ENCODE data around the gene TTL. TPM values are rescaled to one million over a fixed set of nuclear protein-coding genes. Genes with fewer than 3 reads are reported as not detected.

Gene TTL
- total RNA-seq, 1 donor from 2014 or later, result 81.3 TPM

DNA sequence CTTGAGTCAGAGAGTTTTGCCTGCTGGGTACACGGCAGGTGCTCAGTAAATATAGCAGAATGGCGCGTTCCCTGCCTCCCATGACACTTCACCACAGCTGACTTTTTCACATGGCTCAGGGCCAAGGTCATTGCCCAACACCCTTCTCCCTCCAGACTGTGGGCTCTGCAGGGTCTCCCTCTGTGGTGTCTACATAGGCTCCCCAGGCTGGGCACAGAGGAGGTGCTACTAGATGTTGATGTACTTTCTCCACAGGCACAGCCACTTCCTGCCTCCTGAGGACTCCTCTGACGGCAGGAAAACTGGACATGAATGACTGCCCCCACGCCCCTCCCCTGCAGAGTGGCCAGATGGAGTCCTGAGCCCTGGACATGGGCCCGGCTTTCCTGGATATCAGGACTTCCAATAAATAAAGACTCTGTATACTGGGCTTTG is 106.7 kb downstream of the TTL start:
- DNase-seq (ENCODE audit: low spot score), result no peak
- no peaks in the 10 kb centered on the region for H3K9me3 Mint-ChIP-seq
- H3K27me3 ChIP-seq, result no peaks in the 10 kb centered on the region
- no peak overlapping the region for H3K4me3 ChIP-seq
- no peak overlapping the region for H3K27ac ChIP-seq
- no peak for TF ChIP-seq EZH2phosphoT487 (IDR thresholded peaks at IDR 0.05)
- no peak for TF ChIP-seq EZH2 (IDR thresholded peaks at IDR 0.05)
- H4K20me1 ChIP-seq (ENCODE audit: low read depth), result no peaks in the 10 kb centered on the region
- H3K36me3 Mint-ChIP-seq, result peaks cover 18% of the 10 kb centered on the region
- peaks cover 5% of the 10 kb centered on the region for H3K79me2 ChIP-seq (ENCODE audit: low read depth)
- H3K27ac Mint-ChIP-seq, result no peak overlapping the region
- H2AFZ ChIP-seq (replicated peaks), result no peak overlapping the region
- no peak overlapping the region for H3K4me3 Mint-ChIP-seq
- no peaks in the 10 kb centered on the region for H3K36me3 ChIP-seq
- peaks cover 20% of the 10 kb centered on the region for H3K4me1 Mint-ChIP-seq
- no peak overlapping the region for H3K4me2 ChIP-seq
- H3K9ac ChIP-seq, result no peak overlapping the region
- H3K9me3 ChIP-seq (ENCODE audit: low read depth), result no peaks in the 10 kb centered on the region
- peaks cover 23% of the 10 kb centered on the region for H3F3A ChIP-seq (ENCODE audit: low read depth)
- H3K27me3 Mint-ChIP-seq (ENCODE audit: insufficient read depth, low read depth), result peaks cover 4% of the 10 kb centered on the region
- peaks cover 13% of the 10 kb centered on the region for H3K4me1 ChIP-seq

Small RNA genes lying within 50 kb of the gene (small RNA-seq; reads per million reads assigned to genes)
- not detected for gene RF00019

Other genes starting within 250 kb of the TTL start
- 14.2 and 20.3 TPM in 2 replicates for gene ZC3H8, start 227.1 kb upstream of the TTL start, total RNA-seq (ENCODE audit: low replicate concordance)
- gene ZC3H6, start 206.6 kb upstream of the TTL start, total RNA-seq (ENCODE audit: low replicate concordance), result 16.0 and 21.7 TPM in 2 replicates
- 6.8 and 11.1 TPM in 2 replicates for gene RGPD8, start 48.5 kb upstream of the TTL start, total RNA-seq (ENCODE audit: low replicate concordance)
- gene POLR1B, start 60.3 kb downstream of the TTL start, total RNA-seq (ENCODE audit: low replicate concordance), result 20.1 and 20.5 TPM in 2 replicates
- gene CHCHD5, start 102.5 kb downstream of the TTL start, total RNA-seq (ENCODE audit: low replicate concordance), result 12.9 and 17.5 TPM in 2 replicates
- gene SLC20A1, start 163.8 kb downstream of the TTL start, total RNA-seq (ENCODE audit: low replicate concordance), result 46.1 and 61.1 TPM in 2 replicates
- not detected in 2 replicates for gene NT5DC4, start 238.9 kb downstream of the TTL start, total RNA-seq (ENCODE audit: low replicate concordance)